ENCODE results near the gene HP1BP3.

HP1BP3 gene

GRCh38 chr1:20693623-20694022 lies 93.5 kb downstream of the HP1BP3 start:
- no peak for DNase-seq (ENCODE audit: low read depth in 1 of 2, low spot score in 1 of 2)

All from activated CD4-positive, alpha-beta T cell treated with anti-CD3 and anti-CD28 coated beads, Interleukin-2, amount 50 U/mL, for 24 hours (primary cell).